GM11168 (cell line): ENCODE measurements around the gene PRXL2C.
"Not testable (repeated sequence)": the region's sequence is repeated elsewhere in the genome, so short reads cannot be mapped to it uniquely, and the experiment has no call there.

ENCODE experiments used
- in situ Hi-C: fragments of 300-500 bp; cut with MboI; formaldehyde crosslinking; loops from one replicate; pipeline ENCODE4 v1.12.0; 2022; ENCODE audit warnings: low sequenced_read_pairs; ENCODE audit not compliant: unreplicated experiment

Gene PRXL2C

GRCh38 chr9:96614664-96615063 lies 40.5 kb downstream of the PRXL2C start:
- in situ Hi-C loops, result not testable (repeated sequence)

GRCh38 chr9:96612966-96613589 lies 42.0 kb downstream of the PRXL2C start:
- in situ Hi-C loops, result no loop called here

- in situ Hi-C loops, result no loop called here
These were observed 42.8 kb downstream of the PRXL2C start for GRCh38 chr9:96612105-96612965.

GRCh38 chr9:96611302-96611701 lies 43.8 kb downstream of the PRXL2C start:
- in situ Hi-C loops, result no loop called here

GRCh38 chr9:96609732-96610131 lies 45.4 kb downstream of the PRXL2C start:
- in situ Hi-C loops, result no loop called here

- in situ Hi-C loops, result no loop called here
These were observed 47.1 kb downstream of the PRXL2C start for GRCh38 chr9:96607971-96608370.

- in situ Hi-C loops, result no loop called here
These were observed 49.8 kb downstream of the PRXL2C start for GRCh38 chr9:96605328-96605727.

GRCh38 chr9:96604004-96604319 lies 51.2 kb downstream of the PRXL2C start:
- in situ Hi-C loops, result no loop called here

GRCh38 chr9:96603305-96604003 lies 51.7 kb downstream of the PRXL2C start:
- in situ Hi-C loops, result no loop called here

- in situ Hi-C loops, result no loop called here
These were observed 55.8 kb downstream of the PRXL2C start for GRCh38 chr9:96599298-96599697.

GRCh38 chr9:96596601-96597111 lies 58.5 kb downstream of the PRXL2C start:
- in situ Hi-C loops, result no loop called here
